Germinal center (tissue), 1 donor: Measurements from ENCODE around the gene ZFAND3.
"Not testable (repeated sequence)": the region's sequence is repeated elsewhere in the genome, so short reads cannot be mapped to it uniquely, and the experiment has no call there.

Source experiments
- DNase-seq: peaks from one replicate; pipeline ENCODE4 v3.0.0; 2012; ENCODE audit warnings: mixed read lengths, low spot score

ZFAND3 gene

DNA sequence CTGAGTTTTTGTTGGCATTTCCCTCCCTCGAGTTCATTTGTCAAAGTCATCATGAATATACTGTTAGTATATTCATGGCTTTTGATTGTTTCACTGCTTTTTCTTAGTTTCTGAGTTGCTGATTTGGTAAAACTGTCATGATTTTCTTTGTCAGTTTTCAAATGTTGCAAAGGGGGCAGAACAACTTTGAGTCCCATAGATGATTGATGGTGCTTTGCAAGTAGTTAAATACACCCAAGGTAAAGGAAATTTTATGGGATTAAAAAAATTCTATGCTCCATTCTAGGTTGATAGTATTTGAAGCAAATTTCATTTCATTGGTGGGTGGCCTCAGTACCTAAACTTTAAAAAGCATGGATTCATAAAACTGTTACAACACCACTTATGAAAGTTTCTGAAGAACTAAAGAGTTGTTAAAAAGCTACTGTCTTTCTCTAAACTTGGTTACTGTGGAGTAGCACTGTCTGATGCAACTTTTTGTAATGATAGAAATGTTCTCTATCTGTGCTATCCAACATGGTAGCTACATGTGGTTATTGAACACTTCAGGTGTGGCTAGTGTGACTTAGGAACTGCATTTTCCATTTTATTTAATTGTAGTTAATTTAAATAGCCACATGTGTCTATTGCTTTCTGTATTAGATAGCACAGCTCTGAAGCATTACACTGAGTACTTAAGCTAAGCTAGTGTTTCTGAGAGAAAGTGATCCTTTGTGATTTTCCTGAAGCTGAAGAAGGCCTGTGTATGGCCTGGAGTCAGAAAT, 153.6 kb downstream of the ZFAND3 start:
- no peak for DNase-seq

DNA sequence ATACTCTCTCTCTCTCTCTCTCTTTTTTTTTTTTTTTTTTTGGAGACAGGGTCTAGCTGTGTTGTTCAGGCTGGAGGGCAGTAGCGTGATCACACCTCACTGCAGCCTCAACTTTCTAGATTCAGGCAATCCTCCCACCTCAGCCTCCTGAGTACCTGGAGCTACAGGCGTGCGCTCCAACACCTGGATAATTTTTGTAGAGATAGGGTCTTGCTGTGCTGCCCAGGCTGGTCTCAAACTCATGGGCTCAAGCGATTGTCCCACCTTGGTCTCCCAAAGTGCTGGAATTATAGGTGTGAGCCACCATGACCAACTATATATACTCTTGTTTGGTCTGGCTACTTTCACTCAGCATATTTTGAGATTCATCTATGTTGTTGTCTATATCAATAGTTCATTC, 154.9 kb downstream of the ZFAND3 start:
- DNase-seq: no peak

DNA sequence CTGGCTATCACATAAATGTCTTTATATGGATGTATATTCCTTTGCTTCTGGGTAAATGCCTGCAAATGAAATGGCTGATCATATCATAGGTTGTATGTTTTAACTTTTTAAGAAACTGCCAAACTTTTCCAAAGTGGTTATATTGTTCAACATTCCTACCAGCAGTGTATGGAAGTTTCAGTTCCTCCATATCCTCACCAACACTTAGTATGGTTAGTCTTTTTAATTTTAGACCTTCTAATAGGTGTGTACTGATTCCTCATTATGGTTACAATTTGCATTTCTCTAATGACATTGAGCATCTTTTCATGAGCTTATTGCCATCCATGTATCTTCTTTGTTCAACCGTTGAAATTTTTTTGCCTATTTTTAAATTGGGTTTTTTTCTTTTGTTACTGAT, 155.4 kb downstream of the ZFAND3 start:
- no peak for DNase-seq

DNA sequence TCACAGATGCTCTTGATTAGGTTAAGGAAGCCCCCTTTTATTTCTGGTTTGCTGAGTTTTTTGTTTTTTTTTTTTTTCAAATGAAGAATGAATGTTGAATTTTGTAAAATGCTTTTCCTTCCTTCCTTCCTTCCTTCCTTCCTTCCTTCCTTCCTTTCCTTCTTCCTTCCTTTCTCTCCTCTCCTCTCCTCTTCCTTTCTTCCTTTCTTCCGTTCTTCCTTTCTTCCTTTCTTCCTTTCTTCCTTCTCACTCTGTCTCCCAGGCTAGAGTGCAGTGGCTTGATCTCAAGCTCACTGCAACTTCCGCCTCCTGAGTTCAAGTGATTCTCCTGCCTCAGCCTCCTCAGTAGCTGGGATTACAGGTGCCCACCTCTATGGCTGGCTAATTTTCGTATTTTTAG, 158.2 kb downstream of the ZFAND3 start:
- no peak for DNase-seq

DNA sequence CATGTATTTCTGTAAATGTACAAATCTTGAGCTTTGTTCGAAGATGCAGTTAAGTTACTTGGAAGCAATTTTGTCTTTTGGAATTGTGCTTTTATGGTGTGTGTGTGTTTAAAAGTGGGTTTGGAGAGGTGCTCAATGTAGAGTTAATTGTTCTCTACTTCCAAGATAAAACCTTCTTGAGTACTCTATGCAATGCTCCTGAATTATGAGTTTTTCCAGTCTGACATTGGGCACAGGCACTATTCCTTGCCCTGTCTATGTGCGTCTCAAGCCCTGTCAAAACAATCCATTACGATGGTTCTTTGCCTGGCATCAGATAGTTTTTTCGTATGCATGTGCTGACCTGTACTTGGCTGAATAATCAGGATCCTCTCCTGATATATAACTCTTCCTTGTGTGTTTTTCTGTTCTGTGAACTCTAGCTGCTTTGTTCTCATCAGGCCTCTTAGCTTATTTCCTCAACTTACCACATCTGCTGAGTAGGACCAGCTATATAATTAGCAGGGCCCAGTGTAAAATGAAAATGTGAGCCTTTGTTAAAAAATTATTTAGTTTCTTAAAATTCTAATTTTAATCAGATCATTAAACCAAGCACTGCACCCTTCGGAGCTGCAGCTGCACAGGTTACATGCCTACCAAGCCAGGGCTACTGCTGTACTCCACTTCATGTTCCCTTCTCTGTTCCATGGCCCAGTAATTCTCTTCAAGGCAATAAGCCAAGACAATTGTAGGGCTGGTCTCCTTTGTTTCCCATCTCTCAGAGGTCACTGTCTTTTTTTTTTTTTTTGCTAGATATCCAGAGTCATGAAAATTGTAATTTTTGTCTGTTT, 160.1 kb downstream of the ZFAND3 start:
- no peak for DNase-seq

DNA sequence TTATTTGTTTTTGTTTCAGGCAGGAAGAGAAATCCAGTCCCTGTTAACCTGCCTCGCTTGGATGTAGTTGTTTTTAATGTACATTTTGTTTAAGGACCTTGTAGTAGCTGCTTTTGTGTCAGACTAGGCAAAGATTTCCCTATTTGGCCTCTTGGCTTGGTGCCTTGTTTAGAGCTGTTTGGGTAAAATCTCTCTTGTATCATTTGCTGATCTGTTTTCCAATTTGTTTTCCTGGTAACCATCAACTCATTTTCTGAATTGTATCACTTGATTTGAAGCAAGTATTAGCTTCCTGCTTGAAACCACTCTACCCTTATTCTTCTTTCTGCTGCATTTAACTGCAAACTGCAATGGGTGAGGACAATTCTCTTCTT, 160.7 kb downstream of the ZFAND3 start:
- no peak for DNase-seq

DNA sequence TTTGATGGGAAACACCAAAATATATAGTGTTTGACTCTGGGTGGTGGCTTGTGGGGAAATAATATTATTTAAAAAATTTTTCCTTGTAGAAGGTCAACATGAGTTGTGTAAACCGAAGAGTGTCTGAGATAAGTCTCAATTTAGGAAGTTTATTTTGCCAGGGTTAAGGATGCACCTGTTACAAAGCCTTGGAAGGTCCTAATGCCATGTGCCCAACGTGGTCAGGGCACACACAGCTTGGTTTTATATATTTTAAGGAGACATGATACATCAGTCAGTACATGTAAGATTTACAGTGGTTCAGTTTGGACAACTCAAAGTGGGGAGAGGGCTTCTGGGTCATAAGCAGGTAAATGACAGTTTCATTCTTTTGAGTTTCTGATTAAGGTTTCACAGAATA, 162.1 kb downstream of the ZFAND3 start:
- DNase-seq: no peak

DNA sequence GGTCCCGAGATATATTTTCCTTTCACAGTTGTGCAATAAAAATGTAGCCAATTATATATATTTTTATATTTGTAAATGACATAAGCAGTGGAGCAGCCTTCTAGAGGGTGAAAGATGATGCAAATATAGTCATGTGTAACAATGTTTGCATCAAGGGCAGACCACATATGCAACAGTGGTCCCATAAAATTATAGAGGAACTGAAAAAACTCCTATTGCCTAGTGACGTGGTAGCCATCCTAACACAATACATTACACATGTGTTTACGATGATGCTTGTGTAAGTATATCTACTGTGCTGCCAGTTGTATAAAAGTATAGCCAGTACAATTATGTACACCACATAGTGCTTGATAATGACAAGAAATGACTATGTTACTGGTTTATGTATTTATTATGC, 162.8 kb downstream of the ZFAND3 start:
- peak; percentile 11 for DNase-seq

DNA sequence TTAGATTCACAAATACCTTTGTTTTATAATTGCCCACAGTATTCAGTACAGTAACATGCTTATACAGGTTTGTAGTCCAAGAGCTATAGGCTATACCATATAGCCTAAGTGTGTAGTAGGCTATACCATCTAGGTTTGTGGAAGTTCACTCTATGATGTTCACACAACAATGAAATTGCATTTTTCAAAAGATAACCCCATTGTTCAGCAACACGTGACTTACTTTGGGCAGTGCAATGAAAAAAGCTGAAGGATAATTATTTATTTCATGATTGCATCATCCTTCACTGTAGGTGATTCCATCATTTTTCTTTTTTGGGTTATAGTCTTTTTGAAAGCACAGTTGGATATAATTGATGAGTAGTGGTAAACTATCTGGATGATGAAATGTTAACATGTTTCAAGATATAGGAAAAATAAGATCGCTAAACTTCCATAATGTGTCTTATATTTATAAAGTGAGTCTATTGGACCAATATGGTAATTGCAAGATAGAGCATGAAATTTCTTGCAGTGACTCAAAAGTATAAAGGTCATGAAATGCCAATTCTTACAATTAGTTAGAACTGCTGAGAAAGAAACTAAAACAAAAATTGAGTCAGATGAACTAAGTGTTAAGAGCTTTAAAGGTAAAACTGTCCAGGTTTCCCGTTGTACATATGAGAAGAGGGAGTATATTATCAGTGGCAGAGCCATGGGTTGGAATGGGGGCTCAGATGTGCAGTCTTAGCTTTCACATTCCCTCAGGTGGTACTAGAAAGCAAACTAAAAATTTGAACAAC, 164.4 kb downstream of the ZFAND3 start:
- DNase-seq: no peak

DNA sequence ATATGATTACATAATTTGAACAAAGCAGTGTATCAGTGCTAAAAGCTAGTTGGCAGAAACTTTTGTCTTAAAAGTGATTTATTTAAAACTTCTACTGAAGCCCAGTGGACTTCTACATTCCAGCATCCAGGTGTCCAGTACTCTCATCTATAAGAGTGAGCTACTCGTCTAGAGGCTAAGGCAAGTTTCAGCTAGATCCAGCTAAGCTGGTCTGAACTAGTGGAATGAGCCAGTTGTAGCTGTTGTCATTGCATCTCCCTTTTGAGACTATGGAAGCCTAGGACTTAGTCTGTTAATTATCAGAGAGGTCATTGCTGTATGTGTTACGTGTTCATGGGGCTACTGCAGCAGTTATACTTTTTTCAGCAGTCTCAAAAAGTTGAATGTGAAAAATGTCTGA, 165.1 kb downstream of the ZFAND3 start:
- DNase-seq: no peak

DNA sequence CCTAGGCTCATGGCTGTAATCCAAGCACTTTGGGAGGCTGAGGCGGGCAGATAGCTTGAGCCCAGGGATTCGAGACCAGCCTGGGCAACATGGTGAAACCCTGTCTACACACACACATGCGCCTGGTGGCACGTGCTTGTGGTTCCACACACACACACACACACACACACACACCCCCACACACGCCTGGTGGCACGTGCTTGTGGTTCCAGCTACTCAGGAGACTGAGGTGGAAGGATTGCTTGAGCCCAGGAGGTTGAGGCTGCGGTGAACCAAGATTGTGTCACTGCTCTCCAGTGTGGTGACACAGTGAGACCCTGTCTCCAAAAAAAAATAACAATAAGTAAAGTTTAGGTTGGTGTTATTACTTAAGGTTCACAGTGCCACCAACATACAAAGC, 165.8 kb downstream of the ZFAND3 start:
- no peak for DNase-seq

DNA sequence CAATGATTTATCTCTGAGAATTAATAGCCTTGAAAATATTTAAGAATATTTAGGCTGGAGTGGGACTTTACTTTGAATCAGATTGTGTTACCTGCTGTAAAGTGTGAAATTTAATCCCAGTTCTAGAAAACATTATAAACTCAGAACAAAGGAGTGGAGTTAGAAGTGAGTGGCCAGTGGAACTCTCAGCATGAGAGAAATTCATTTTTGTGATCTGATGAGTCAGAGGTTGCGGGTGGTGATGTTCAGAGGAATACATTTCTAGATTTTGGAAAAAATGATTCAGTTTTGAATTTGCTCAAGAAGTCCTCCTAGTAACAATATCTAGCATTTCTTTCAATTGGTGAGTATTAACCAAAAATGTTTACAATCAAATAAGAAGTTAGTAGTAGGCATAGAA, 167.5 kb downstream of the ZFAND3 start:
- no peak for DNase-seq

DNA sequence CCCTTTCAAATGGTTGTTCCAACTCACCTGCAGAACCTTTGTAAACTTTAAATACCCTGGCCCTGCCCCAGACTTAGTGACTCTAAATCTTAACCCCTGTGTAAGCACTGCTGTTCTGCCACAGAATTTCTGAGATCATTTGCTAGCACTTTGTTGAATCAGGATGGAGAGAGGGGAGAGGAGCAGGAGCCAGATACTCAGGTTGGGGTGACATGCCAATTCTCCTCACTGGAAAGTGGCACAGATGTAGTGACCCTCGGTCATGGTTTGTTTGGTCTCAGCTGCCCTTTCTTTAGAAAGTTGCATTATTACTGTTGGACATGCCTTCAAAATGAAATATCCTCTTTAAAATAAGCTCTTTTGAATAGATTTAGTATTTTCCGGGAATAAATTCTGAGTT, 168.0 kb downstream of the ZFAND3 start:
- no peak for DNase-seq

DNA sequence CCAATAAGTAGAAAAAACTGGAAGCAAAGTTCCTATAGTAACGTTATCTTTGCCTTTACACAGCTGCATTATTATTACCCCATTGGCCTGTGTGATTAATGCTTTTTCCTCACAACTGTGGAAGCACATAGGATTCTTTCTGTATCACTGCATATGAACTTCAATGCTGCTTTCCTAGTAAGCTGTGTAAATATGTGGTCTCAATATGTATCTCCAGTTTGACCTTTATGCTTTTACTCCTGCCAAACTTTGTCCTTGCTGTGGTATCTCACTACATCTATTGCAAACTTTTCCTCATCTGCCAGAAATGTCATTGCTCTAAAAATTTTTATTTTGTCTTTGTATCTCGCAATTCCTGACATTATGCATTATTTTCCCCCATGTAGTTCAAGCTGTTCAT, 168.6 kb downstream of the ZFAND3 start:
- DNase-seq: no peak

DNA sequence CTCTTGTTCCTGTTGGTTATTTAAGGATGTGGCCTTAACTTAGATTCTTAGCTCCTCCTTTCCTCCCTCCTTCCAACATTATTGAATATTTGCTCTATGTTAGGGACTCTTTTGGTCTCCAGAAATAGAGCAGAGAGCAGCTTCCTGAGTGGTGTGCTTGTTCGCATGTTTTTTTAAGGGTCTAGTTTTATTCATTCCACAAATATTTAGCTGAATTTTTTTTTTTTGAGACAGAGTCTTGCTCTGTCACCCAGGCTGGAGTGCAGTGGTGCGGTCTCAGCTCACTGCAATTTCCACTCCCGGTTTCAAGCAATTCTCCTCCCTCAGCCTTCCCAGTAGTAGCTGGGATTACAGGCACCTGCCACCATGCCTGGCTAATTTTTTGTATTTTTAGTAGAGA, 169.2 kb downstream of the ZFAND3 start:
- no peak for DNase-seq

DNA sequence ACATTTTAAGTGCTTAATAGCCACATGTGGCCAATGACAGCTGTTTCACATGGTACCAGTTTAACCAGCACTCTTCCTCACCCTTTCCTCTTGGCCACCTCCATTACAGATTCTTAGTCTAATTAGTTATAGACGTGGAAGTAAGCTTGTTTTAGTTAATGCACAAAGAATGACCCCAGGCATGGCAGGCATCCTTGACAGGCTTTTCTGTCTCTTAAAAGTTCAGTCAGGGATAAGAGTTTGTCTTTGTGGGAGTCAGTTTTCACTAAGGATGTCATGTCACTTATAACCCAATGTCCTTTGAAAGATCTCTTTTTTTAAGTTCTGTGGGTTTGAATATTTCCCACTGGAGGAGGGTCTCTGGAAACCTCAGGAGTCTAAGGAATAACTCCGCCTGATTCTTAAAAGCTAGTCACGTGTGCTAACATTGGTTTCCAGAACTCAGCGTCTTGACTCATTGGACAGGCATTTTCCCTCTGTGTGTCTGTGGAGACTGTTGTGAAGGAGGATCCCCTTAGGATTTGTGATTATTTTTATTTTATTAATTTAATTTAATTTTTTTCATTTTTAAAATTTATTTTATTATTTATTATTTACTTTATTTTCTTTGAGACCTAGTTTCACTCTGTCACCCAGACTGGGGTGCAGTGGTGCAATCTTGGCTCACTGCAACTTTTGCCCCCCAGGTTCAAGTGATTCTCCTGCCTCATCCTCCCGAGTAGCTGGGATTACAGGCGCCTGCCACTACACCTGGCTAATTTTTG, 171.4 kb downstream of the ZFAND3 start:
- no peak for DNase-seq

DNA sequence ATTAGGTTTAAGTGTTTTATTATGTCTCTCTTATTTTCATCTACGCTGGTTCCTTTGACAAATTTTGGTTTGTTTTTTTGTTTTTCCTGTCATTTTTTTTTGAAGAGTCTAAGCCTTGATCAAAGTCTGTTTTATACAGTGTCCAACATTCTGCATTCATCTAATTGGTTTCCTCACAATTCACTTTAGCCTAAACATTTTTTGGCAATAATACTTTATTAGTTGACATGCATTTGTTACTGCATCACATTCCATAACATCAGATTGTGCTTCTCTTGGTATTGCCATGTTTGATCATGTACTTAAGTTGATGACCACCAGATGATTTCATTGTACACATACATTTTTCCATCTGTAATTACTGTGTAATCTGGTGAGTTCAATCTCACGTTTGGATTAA, 173.2 kb downstream of the ZFAND3 start:
- no peak for DNase-seq

DNA sequence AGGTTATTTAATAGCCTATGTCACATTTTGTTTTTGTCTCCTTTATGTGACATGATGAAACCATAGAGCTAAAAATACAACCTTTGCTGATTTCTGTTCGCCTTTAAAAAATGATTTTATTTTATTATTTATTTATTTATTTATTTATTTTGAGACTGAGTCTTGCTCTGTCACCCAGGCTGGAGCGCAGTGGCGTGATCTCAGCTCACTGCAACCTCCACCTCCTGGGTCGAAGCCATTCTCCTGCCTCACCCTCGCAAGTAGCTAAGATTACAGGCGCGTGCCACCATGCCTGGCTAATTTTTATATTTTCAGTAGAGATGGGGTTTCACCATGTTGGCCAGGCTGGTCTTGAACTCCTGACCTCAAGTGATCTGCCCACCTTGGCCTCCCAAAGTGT, 173.7 kb downstream of the ZFAND3 start:
- not testable (repeated sequence) for DNase-seq

DNA sequence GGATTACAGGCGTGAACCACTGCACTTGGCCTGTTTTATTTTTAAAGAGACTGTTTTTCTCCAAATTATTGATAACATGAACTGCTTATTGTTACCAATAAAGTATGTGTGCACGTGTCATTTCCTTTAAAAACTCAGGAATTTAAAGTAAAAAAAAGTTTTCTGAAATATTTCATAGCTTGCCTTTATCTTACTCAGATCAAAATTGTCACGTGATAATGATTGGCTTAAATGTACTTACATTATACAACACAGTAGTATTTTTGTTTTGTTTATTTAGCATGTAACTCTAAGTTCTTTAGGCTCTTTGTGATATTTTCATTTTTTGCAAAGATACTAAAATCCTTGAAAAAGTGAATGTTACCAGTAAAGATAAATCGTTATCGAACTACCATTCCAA, 174.1 kb downstream of the ZFAND3 start:
- no peak for DNase-seq

DNA sequence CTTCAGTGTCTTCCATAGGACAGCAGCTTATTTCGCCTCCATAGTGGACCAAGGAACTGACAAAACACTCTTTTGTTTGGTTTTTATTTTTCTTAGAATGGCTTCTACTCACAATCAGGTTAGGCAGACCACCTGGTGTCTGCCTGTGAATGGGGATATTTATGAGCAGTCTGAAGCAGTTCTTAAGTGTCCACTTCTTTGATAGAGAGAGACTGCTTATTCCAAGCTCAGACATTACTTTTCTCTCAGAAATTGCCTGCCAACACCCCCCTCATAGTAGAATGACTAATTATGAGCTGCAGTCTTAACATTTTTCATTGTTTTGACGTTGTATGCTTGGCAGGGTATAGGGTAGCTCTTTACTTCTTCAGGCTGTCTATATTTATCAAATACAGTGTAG, 174.7 kb downstream of the ZFAND3 start:
- DNase-seq: no peak

DNA sequence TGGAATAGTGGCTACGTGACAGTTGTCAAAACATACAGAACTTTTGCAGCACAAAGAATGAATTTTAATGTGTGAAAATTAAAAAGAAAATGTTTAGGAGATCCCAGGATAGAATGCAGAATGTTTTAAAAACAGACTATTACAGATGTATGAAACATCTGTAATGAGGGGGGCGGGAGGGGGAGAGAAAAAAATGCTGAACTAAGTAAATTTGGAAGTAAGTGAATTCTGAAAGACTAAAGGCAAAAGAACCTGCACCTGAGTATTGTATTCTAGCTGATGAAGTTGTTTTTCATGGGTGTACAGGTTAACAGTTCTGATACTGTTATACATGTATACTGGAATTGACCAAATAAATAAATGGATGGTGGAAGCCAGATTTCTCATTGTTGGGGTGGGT, 178.8 kb downstream of the ZFAND3 start:
- no peak for DNase-seq

DNA sequence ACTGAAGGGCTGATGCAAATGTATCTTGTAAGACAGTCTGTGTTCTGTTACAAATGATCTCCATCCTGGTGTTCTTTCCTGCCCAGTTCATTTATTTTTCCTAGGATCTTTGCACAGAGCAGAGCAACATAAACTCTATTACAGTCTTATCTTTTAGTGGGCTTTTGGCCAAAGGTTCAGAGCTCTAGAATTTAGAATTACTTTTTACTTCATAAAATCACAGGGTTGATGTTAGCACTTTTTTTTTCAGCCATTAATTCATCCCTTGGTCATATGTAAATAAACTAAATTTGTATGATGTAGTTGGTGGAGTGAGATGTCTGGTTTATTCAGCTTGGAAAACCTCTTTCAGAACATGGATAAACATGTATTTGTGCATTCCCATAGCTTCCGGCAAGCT, 181.9 kb downstream of the ZFAND3 start:
- DNase-seq: no peak
